Measurements from ENCODE around the gene GDI2. TPM values are rescaled to one million over a fixed set of nuclear protein-coding genes. Genes with fewer than 3 reads are reported as not detected.

Gene GDI2
- total and polyA plus RNA-seq, 9 of the 15 experiments (the other 6 are each of a cell fraction or from before 2014, with no cell fraction given) = 262 to 424 (median 287) TPM

Other genes with a start within 250 kb of the GDI2 start
- gene ASB13, start 146.8 kb downstream of the GDI2 start, total RNA-seq (2014; rRNA removed) = 18.2 and 21.8 TPM in 2 replicates
- 12.4 and 14.2 TPM in 2 replicates for gene ASB13, start 146.8 kb downstream of the GDI2 start, total RNA-seq (2014; rRNA removed; fragmentation: Illumina TruSeq; extraction: Trizol)
- 15.5 and 16.9 TPM in 2 replicates for gene ASB13, start 146.8 kb downstream of the GDI2 start, total RNA-seq (2015; rRNA removed; fragmentation: Illumina TruSeq; extraction: Trizol)
- 28.8 and 33.2 TPM in 2 replicates for gene ASB13, start 146.8 kb downstream of the GDI2 start, total RNA-seq (2021)
- 17.4 and 18.1 TPM in 2 replicates for gene ASB13, start 146.8 kb downstream of the GDI2 start, polyA plus RNA-seq (2011; rRNA removed)
- 15.5 and 16.9 TPM in 2 replicates for gene ASB13, start 146.8 kb downstream of the GDI2 start, polyA plus RNA-seq (2014; fragmentation: Illumina TruSeq; extraction: Trizol)
- gene ASB13, start 146.8 kb downstream of the GDI2 start, polyA plus RNA-seq (2014; fragmentation: Nextera tagmentation; extraction: Ambion mirVana) = 1 to 10 TPM; 5.2 to 6.9 TPM
- gene ASB13, start 146.8 kb downstream of the GDI2 start, polyA plus RNA-seq (2014; rRNA removed) = 14.5 and 18.7 TPM in 2 replicates
- gene TASOR2, start 128.6 kb downstream of the GDI2 start, total RNA-seq (2014; rRNA removed) = 63.2 and 65.0 TPM in 2 replicates
- gene TASOR2, start 128.6 kb downstream of the GDI2 start, total RNA-seq (2014; rRNA removed; fragmentation: Illumina TruSeq; extraction: Trizol) = 68.0 and 76.3 TPM in 2 replicates
- gene TASOR2, start 128.6 kb downstream of the GDI2 start, total RNA-seq (2015; rRNA removed; fragmentation: Illumina TruSeq; extraction: Trizol) = 67.3 and 75.3 TPM in 2 replicates
- gene TASOR2, start 128.6 kb downstream of the GDI2 start, total RNA-seq (2021) = 60.9 and 66.2 TPM in 2 replicates
- 38.1 and 48.4 TPM in 2 replicates for gene TASOR2, start 128.6 kb downstream of the GDI2 start, polyA plus RNA-seq (2011; rRNA removed)
- 49.2 and 52.3 TPM in 2 replicates for gene TASOR2, start 128.6 kb downstream of the GDI2 start, polyA plus RNA-seq (2014; fragmentation: Illumina TruSeq; extraction: Trizol)
- gene TASOR2, start 128.6 kb downstream of the GDI2 start, polyA plus RNA-seq (2014; fragmentation: Nextera tagmentation; extraction: Ambion mirVana) = 10 to 100 TPM; 12.7 to 14.1 TPM
- 35.7 and 37.3 TPM in 2 replicates for gene TASOR2, start 128.6 kb downstream of the GDI2 start, polyA plus RNA-seq (2014; rRNA removed)
- 14.6 and 17.8 TPM in 2 replicates for gene ANKRD16, start 76.5 kb upstream of the GDI2 start, total RNA-seq (2014; rRNA removed)
- 4.1 and 4.2 TPM in 2 replicates for gene ANKRD16, start 76.5 kb upstream of the GDI2 start, total RNA-seq (2014; rRNA removed; fragmentation: Illumina TruSeq; extraction: Trizol)
- gene ANKRD16, start 76.5 kb upstream of the GDI2 start, total RNA-seq (2015; rRNA removed; fragmentation: Illumina TruSeq; extraction: Trizol) = 9.0 and 9.5 TPM in 2 replicates
- 13.9 and 14.2 TPM in 2 replicates for gene ANKRD16, start 76.5 kb upstream of the GDI2 start, total RNA-seq (2021)
- 16.0 and 21.9 TPM in 2 replicates for gene ANKRD16, start 76.5 kb upstream of the GDI2 start, polyA plus RNA-seq (2011; rRNA removed)
- gene ANKRD16, start 76.5 kb upstream of the GDI2 start, polyA plus RNA-seq (2014; fragmentation: Illumina TruSeq; extraction: Trizol) = 8.6 and 8.9 TPM in 2 replicates
- gene ANKRD16, start 76.5 kb upstream of the GDI2 start, polyA plus RNA-seq (2014; fragmentation: Nextera tagmentation; extraction: Ambion mirVana) = 1 to 10 TPM; 1.5 to 2.2 TPM
- gene ANKRD16, start 76.5 kb upstream of the GDI2 start, polyA plus RNA-seq (2014; rRNA removed) = 10.4 and 11.6 TPM in 2 replicates
- gene FBH1, start 76.8 kb upstream of the GDI2 start, total RNA-seq (2014; rRNA removed) = 80.6 and 87.9 TPM in 2 replicates
- gene FBH1, start 76.8 kb upstream of the GDI2 start, total RNA-seq (2014; rRNA removed; fragmentation: Illumina TruSeq; extraction: Trizol) = 77.7 and 77.8 TPM in 2 replicates
- gene FBH1, start 76.8 kb upstream of the GDI2 start, total RNA-seq (2015; rRNA removed; fragmentation: Illumina TruSeq; extraction: Trizol) = 107 and 108 TPM in 2 replicates
- gene FBH1, start 76.8 kb upstream of the GDI2 start, total RNA-seq (2021) = 93.5 and 95.1 TPM in 2 replicates
- gene FBH1, start 76.8 kb upstream of the GDI2 start, polyA plus RNA-seq (2011; rRNA removed) = 85.6 and 89.2 TPM in 2 replicates
- 66.3 and 70.1 TPM in 2 replicates for gene FBH1, start 76.8 kb upstream of the GDI2 start, polyA plus RNA-seq (2014; fragmentation: Illumina TruSeq; extraction: Trizol)
- gene FBH1, start 76.8 kb upstream of the GDI2 start, polyA plus RNA-seq (2014; fragmentation: Nextera tagmentation; extraction: Ambion mirVana) = 10 to 100 TPM; 13.4 to 23.4 TPM
- 69.7 and 73.1 TPM in 2 replicates for gene FBH1, start 76.8 kb upstream of the GDI2 start, polyA plus RNA-seq (2014; rRNA removed)
- 9.8 and 10.1 TPM in 2 replicates for gene IL15RA, start 164.1 kb upstream of the GDI2 start, total RNA-seq (2014; rRNA removed)
- 4.0 and 4.5 TPM in 2 replicates for gene IL15RA, start 164.1 kb upstream of the GDI2 start, total RNA-seq (2014; rRNA removed; fragmentation: Illumina TruSeq; extraction: Trizol)
- gene IL15RA, start 164.1 kb upstream of the GDI2 start, total RNA-seq (2015; rRNA removed; fragmentation: Illumina TruSeq; extraction: Trizol) = 4.7 and 5.2 TPM in 2 replicates
- gene IL15RA, start 164.1 kb upstream of the GDI2 start, total RNA-seq (2021) = 9.4 and 11.7 TPM in 2 replicates
- gene IL15RA, start 164.1 kb upstream of the GDI2 start, polyA plus RNA-seq (2011; rRNA removed) = 8.0 and 18.3 TPM in 2 replicates
- 10.6 and 11.2 TPM in 2 replicates for gene IL15RA, start 164.1 kb upstream of the GDI2 start, polyA plus RNA-seq (2014; fragmentation: Illumina TruSeq; extraction: Trizol)
- 1 to 10 TPM; 1.2 to 2.0 TPM for gene IL15RA, start 164.1 kb upstream of the GDI2 start, polyA plus RNA-seq (2014; fragmentation: Nextera tagmentation; extraction: Ambion mirVana)
- 8.7 and 9.9 TPM in 2 replicates for gene IL15RA, start 164.1 kb upstream of the GDI2 start, polyA plus RNA-seq (2014; rRNA removed)
- not detected in 2 replicates for gene IL2RA, start 248.9 kb upstream of the GDI2 start, total RNA-seq (2014; rRNA removed)
- gene IL2RA, start 248.9 kb upstream of the GDI2 start, total RNA-seq (2014; rRNA removed; fragmentation: Illumina TruSeq; extraction: Trizol) = not detected in 2 replicates
- gene IL2RA, start 248.9 kb upstream of the GDI2 start, total RNA-seq (2015; rRNA removed; fragmentation: Illumina TruSeq; extraction: Trizol) = not detected in 2 replicates
- gene IL2RA, start 248.9 kb upstream of the GDI2 start, total RNA-seq (2021) = 0.95 and 1.1 TPM in 2 replicates
- gene IL2RA, start 248.9 kb upstream of the GDI2 start, polyA plus RNA-seq (2011; rRNA removed) = not detected in 2 replicates
- not detected in 2 replicates for gene IL2RA, start 248.9 kb upstream of the GDI2 start, polyA plus RNA-seq (2014; fragmentation: Illumina TruSeq; extraction: Trizol)
- gene IL2RA, start 248.9 kb upstream of the GDI2 start, polyA plus RNA-seq (2014; fragmentation: Nextera tagmentation; extraction: Ambion mirVana) = not detected
- gene IL2RA, start 248.9 kb upstream of the GDI2 start, polyA plus RNA-seq (2014; rRNA removed) = not detected in 2 replicates

All from K562 (cell line).